ENCODE data around the gene PM20D1.
"Not testable (repeated sequence)": the region's sequence is repeated elsewhere in the genome, so short reads cannot be mapped to it uniquely, and the experiment has no call there.

The PM20D1 gene

GRCh38 chr1:205842229-205842628 lies 7.7 kb downstream of the PM20D1 start:
- no peak overlapping the region for H3K4me3 ChIP-seq (ENCODE audit: low read depth, low read length)

- no peak overlapping the region for H3K4me3 ChIP-seq (ENCODE audit: low read depth, low read length)
Observed at GRCh38 chr1:205840146-205840923, 9.6 kb downstream of the PM20D1 start.

GRCh38 chr1:205837382-205837970 lies 12.5 kb downstream of the PM20D1 start:
- no peak overlapping the region for H3K4me3 ChIP-seq (ENCODE audit: low read depth, low read length)

GRCh38 chr1:205834751-205835150 lies 15.2 kb downstream of the PM20D1 start:
- H3K4me3 ChIP-seq (ENCODE audit: low read depth, low read length): no peak overlapping the region

GRCh38 chr1:205832326-205832751 lies 17.6 kb downstream of the PM20D1 start:
- no peak overlapping the region for H3K4me3 ChIP-seq (ENCODE audit: low read depth, low read length)

- H3K4me3 ChIP-seq (ENCODE audit: low read depth, low read length): no peak overlapping the region
Observed at GRCh38 chr1:205827623-205828022, 22.3 kb downstream of the PM20D1 start.

GRCh38 chr1:205826995-205827394 lies 22.9 kb downstream of the PM20D1 start:
- H3K4me3 ChIP-seq (ENCODE audit: low read depth, low read length): no peak overlapping the region

GRCh38 chr1:205826016-205826806 lies 23.7 kb downstream of the PM20D1 start:
- no peak overlapping the region for H3K4me3 ChIP-seq (ENCODE audit: low read depth, low read length)

- no peak overlapping the region for H3K4me3 ChIP-seq (ENCODE audit: low read depth, low read length)
Observed at GRCh38 chr1:205824180-205824579, 25.8 kb downstream of the PM20D1 start.

GRCh38 chr1:205823260-205823659 lies 26.7 kb downstream of the PM20D1 start:
- H3K4me3 ChIP-seq (ENCODE audit: low read depth, low read length): not testable (repeated sequence)

- H3K4me3 ChIP-seq (ENCODE audit: low read depth, low read length): no peak overlapping the region
Observed at GRCh38 chr1:205822397-205822796, 27.5 kb downstream of the PM20D1 start.

GRCh38 chr1:205817988-205818387 lies 31.9 kb downstream of the PM20D1 start:
- H3K4me3 ChIP-seq (ENCODE audit: low read depth, low read length): no peak overlapping the region

GRCh38 chr1:205817364-205817763 lies 32.6 kb downstream of the PM20D1 start:
- no peak overlapping the region for H3K4me3 ChIP-seq (ENCODE audit: low read depth, low read length)

GRCh38 chr1:205813755-205814058 lies 36.2 kb downstream of the PM20D1 start:
- peak overlapping the region; percentile 73 for H3K4me3 ChIP-seq (ENCODE audit: low read depth, low read length)

- H3K4me3 ChIP-seq (ENCODE audit: low read depth, low read length): peak within 1 kb of the TSS; percentile 73
Observed at GRCh38 chr1:205812878-205813754, 36.8 kb downstream of the PM20D1 start, which contains the start of gene SLC41A1. Gene SLC41A1, minus strand, starts transcription at chr1:205813198. Its CDS starts 2,757 bp downstream, at chr1:205810441.

- H3K4me3 ChIP-seq (ENCODE audit: low read depth, low read length): peak overlapping the region; percentile 73
Observed at GRCh38 chr1:205812271-205812877, 37.6 kb downstream of the PM20D1 start.

- H3K4me3 ChIP-seq (ENCODE audit: low read depth, low read length): no peak overlapping the region
Observed at GRCh38 chr1:205811660-205812059, 38.3 kb downstream of the PM20D1 start.

- no peak overlapping the region for H3K4me3 ChIP-seq (ENCODE audit: low read depth, low read length)
Observed at GRCh38 chr1:205810448-205811157, 39.3 kb downstream of the PM20D1 start.

- no peak overlapping the region for H3K4me3 ChIP-seq (ENCODE audit: low read depth, low read length)
Observed at GRCh38 chr1:205809942-205810345, 40.0 kb downstream of the PM20D1 start.

GRCh38 chr1:205809469-205809868 lies 40.5 kb downstream of the PM20D1 start:
- no peak overlapping the region for H3K4me3 ChIP-seq (ENCODE audit: low read depth, low read length)

Measured in iPS-11a (cell line).